Forelimb muscle (tissue), 1 donor: ENCODE measurements around the gene KIF1B. TPM values are rescaled to one million over a fixed set of nuclear protein-coding genes. Genes with fewer than 3 reads are reported as not detected.

ENCODE experiments used
- DNase-seq: peaks from one replicate; pipeline ENCODE4 v3.0.0-alpha.2; 2013; ENCODE audit warnings: low read depth
- polyA plus RNA-seq: library from polyadenylated mRNA; unstranded; fragments of 120-200 nt; gene quantifications from one replicate; pipeline ENCODE4 v1.2.1, GENCODE V29; 2013; ENCODE audit not compliant: insufficient read length

KIF1B gene
- polyA plus RNA-seq, 1 donor = 188 TPM

- DNase-seq = no peak
Measured at GRCh38 chr1:10272274-10272673, 61.9 kb downstream of the KIF1B start.

- DNase-seq = no peak
Measured at GRCh38 chr1:10278880-10279279, 68.5 kb downstream of the KIF1B start.

GRCh38 chr1:10280439-10281350 lies 70.3 kb downstream of the KIF1B start:
- no peak for DNase-seq

GRCh38 chr1:10283318-10283984 lies 73.1 kb downstream of the KIF1B start:
- no peak for DNase-seq

GRCh38 chr1:10286244-10286643 lies 75.9 kb downstream of the KIF1B start:
- DNase-seq = no peak

- no peak for DNase-seq
Measured at GRCh38 chr1:10287023-10287645, 76.8 kb downstream of the KIF1B start.

- DNase-seq = no peak
Measured at GRCh38 chr1:10288029-10288615, 77.8 kb downstream of the KIF1B start.

DNA sequence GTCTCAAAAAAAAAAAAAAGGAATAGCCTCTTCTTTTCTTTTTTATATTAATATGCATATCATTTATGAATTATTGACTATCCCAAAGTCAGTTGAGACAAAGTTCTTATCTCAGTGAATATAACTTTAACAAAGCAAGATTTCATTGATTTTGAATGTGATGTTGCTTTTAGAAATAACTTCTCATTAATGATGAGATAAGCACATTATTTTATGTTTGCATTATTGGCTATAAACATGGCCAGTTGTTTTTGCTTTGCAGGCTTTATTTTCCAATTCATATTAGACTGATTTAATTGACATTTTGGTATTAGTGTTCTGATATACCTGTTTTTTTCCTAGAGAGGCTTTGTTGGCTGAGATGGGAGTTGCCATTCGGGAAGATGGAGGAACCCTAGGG lies 81.3 kb downstream of the KIF1B start:
- no peak for DNase-seq

- no peak for DNase-seq
Measured at GRCh38 chr1:10292188-10292587, 81.8 kb downstream of the KIF1B start.

DNA sequence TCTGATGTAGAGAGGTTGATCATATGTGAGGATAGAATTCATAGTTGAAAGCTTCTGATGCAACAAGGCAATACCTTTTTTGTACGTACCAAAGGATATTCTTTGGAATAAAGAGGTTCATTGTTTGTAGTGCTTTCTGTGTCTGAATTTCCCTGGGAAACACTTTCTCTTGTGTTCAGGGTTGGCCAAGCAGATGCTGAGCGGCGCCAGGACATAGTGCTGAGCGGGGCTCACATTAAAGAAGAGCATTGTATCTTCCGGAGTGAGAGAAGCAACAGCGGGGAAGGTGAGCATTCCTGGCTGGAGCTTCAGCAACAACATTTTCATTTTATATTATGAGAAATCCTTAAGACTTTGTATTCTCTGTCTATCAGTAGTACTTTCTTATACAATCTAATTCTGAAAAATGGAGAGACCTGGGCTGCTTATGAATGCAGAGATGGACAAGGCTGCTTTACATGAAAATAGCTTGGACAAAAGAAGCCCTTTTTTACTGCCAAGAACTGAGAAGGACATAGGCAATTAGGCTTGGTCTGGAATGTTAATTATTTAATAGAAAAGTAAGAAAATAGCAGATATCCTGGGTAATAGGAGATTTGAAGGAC lies 85.2 kb downstream of the KIF1B start:
- no peak for DNase-seq

GRCh38 chr1:10299151-10299550 lies 88.8 kb downstream of the KIF1B start:
- no peak for DNase-seq

DNA sequence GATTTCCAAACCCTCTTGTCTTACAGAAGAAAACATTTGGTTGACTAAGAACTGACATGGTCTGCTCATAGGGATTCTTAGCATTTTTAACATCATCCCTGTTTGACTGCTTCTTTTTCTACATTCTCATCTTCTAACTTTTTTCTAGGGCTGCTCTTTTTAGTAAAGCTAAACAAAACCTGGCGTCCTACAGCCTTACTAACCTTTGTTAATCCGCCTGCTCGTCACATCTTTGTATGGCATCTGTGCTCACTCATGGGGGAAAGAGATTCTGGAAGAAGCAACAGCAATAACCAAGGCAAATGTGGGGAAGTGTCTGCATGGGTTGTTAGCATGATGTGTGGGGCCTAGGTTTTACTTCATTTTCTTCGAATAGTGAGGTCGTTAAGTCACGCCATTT lies 92.0 kb downstream of the KIF1B start:
- no peak for DNase-seq

DNA sequence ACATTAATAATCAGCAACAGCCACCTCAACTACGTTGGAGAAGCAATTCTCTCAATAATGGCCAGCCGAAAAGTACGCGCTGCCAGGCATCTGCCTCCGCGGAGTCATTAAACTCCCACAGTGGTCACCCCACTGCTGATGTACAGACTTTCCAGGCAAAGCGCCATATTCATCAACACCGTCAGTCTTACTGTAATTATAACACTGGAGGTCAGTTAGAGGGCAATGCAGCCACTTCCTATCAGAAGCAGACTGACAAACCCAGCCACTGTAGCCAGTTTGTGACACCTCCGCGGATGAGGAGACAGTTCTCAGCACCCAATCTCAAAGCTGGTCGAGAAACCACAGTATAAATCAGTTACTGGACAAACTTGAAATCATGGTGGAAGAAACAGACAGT lies 93.9 kb downstream of the KIF1B start:
- DNase-seq = no peak

GRCh38 chr1:10306435-10306834 lies 96.1 kb downstream of the KIF1B start:
- no peak for DNase-seq

DNA sequence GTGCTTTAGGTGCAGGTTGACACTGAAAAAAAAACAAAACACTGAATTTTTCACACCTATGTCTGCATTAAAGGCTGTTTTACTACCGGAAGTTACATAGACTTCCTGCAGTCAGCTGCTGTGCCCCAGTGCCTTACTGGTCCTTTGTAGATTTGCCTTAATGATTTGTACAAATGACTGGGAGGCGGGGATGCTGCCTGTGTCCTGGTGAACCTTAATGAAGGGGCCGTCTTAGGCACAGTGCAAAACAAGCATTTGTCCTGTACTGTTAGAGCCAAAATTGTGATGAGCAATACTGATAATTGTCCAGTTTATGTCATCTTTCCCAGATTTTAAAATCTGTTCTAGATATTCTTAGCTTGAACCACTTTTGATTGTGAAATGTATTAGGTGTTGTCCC lies 97.6 kb downstream of the KIF1B start:
- no peak for DNase-seq

GRCh38 chr1:10309243-10310011 lies 99.1 kb downstream of the KIF1B start:
- DNase-seq = no peak

GRCh38 chr1:10316752-10317151 lies 106.4 kb downstream of the KIF1B start:
- DNase-seq = no peak

- DNase-seq = no peak
Measured at GRCh38 chr1:10319750-10320149, 109.4 kb downstream of the KIF1B start.

DNA sequence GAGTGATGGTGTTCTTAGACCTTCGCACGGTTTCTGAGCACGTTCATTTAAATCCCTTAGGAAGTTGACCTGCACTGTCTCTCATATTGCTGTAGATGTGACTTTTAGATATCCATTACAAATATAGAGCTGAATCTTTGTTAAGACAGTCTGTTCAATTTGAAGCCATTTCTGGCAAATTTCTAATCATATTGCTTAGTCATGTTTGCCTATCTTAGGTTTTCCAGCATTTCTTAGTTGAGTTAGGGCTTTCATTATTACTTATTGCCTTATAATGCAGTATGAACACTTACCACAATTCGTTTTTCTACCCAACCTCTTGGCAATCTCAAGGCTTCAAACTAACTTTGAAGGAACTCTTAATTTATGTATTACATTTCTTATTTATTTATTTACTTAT lies 110.0 kb downstream of the KIF1B start:
- DNase-seq = no peak

GRCh38 chr1:10322821-10323220 lies 112.5 kb downstream of the KIF1B start:
- DNase-seq = no peak

GRCh38 chr1:10324627-10325026 lies 114.3 kb downstream of the KIF1B start:
- DNase-seq = no peak
